SW480 (cell line): ENCODE data around the gene BHLHA9.

Source experiments
- DNase-seq: peaks from one replicate; pipeline ENCODE4 v3.0.0-alpha.2; 2016; ENCODE audit warnings: low spot score

The BHLHA9 gene

DNA sequence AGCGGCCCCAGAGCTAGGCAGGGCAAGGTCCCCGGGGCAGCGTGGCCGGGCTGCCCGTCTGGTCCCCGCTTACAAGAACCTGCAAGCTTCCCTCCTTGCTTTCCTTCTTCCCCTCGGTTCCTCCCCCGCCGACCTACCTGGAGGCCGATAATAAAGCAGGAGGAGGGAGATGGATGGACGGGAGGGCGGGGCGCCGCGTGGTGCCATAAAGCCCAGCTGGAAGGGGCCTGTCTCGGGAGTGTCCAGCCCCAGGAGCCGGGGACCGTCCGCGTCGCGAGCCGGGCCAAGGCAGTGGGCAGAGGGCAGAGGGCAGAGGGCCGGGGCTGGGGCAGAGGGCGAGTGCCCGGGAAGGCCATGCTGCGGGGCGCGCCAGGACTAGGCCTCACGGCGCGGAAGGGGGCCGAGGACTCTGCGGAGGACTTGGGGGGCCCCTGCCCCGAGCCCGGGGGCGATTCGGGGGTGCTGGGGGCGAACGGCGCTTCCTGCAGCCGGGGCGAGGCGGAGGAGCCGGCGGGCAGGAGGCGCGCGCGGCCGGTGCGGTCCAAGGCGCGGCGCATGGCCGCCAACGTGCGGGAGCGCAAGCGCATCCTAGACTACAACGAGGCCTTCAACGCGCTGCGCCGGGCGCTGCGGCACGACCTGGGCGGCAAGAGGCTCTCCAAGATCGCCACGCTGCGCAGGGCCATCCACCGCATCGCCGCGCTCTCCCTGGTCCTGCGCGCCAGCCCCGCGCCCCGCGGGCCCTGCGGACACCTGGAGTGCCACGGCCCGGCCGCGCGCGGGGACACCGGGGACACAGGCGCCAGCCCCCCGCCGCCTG lies at the start of gene BHLHA9:
Gene BHLHA9 (plus strand): TSS at position 235 of the 820 bp plus-strand sequence. CDS start 120 bp downstream, at position 355.
- DNase-seq, result no peak

DNA sequence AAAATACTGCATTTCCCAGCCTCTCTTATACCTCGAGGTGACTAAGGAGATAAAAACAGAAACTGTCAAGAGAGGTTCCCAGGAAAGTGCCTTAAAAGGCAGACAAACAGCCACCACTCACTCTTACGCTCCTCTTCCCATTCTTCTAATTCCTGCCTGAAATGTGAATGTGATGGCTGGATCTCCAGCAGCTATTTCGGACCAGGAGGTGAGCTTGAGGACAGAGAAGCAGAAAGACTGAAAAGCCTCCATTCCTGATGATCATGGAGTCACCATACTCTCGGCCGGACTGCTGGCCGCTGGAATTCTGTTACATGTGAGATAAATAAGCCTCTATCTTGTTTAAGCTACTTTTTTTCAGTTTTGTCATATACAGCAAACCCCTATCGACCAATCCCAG lies 49.0 kb upstream of the BHLHA9 start:
- DNase-seq, result no peak

DNA sequence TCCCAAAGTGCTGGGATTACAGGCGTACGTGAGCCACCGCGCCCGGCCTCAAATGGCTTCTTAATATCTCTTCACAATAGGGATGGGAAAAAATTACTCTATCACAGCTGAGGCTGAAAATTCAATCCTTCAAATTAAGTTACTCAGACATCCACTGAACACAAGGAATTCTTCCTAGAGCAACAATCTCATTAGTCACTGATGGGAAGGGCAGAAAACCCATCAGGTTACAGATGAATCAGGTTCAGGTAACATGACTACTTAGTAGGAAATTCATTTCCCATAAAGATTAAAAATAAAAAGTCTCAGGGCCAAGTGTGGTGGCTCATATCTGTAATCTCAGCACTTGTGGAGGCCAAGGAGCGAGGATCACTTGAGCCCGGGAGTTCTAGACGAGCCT lies 47.9 kb upstream of the BHLHA9 start:
- no peak for DNase-seq

- DNase-seq, result no peak
These were observed 46.6 kb upstream of the BHLHA9 start for GRCh38 chr17:1223662-1224061.

GRCh38 chr17:1224330-1224729 lies 45.9 kb upstream of the BHLHA9 start:
- no peak for DNase-seq

DNA sequence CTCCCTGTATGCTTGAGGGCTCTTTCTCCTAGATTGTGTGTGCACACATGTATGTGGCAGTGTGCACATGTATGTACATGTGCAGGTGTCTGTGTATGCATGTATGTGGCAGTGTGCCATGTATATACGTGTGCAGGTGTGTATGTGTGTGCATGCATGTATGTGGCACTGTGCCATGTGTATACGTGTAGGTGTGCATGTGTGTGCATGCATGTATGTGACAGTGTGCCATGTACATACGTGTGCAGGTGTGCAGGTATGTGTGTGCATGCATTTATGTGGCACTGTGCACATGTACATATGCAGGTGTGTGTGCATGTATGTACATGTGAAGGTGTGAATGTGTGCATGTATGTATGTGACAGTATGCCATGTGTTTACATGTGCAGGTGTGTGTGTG lies 43.9 kb upstream of the BHLHA9 start:
- no peak for DNase-seq

GRCh38 chr17:1227365-1227764 lies 42.9 kb upstream of the BHLHA9 start:
- DNase-seq, result no peak

DNA sequence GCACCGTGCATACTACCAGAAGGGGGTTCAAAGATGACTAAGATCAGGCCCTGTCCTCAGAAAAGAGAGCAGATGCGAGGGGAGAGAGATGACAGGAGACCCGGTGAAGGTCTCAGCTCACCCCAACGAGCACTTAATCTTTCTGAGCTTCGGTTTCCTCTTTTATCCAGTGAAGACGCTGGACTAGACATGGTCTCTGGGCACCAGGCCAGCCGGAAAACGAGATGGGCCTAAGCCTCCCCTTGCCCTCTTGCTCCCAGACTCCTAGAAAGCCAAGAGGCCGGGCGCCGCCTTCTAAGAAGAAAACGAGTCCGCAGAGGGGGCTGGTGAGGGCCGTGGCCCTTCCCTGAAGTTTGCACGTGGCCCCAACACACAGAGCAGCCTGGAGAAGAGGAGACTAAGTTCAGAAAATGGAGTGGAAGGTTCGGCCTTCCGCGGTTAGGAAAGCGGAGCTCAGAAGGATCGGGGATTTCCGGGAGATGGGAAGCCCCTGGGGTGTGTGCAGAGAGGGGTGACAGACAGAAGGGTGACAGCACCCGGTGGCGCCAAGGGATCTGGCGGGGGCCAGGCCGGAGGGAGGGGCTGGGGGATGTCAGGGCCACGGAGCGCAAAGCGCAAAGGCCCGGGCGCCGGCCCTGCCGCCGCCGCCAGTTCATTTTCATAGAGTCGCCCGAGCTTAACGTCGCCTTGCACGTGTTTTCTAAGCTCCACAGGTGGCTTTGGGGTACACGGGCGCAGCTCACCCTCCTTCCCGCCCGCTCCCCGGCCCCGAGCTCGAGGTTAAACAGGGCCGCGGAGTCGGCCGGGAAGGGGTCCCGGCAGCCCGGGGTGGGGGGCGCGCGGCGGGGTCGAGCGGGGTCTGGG lies 42.1 kb upstream of the BHLHA9 start:
- DNase-seq, result no peak

GRCh38 chr17:1228781-1229348 lies 41.4 kb upstream of the BHLHA9 start:
- DNase-seq, result no peak

DNA sequence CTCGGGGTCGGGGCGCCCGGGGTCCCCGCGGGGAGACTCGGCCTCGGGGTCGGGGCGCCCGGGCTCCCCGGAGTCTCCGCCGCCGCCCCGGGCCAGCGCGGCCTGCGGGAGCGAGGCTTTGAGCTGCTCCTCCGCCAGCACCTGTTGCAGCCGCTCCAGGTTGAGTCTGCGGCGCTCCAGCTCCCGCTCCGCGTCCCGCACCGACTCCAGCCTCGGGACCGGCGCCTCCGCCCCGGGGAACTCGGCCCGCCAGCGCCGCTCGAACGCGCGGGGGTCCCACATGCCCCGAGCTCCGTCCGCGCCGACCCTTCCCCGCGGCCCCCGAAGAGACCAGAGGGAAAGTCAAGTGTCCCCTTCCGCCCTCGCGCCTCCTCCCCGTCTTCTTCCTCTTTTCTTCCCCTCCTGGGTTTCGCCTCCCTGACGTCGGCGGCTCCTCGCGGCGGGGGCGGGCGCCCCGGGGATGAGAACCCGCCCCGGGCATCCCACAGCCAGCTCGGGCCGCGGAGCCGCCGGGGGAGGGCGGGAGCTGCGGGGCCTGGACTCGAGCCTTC lies 40.8 kb upstream of the BHLHA9 start:
- DNase-seq, result peak; percentile 32

- DNase-seq, result no peak
These were observed 40.2 kb upstream of the BHLHA9 start for GRCh38 chr17:1229900-1230501.

- DNase-seq, result no peak
These were observed 38.8 kb upstream of the BHLHA9 start for GRCh38 chr17:1231456-1231855.

- DNase-seq, result no peak
These were observed 37.9 kb upstream of the BHLHA9 start for GRCh38 chr17:1232331-1232730.

- no peak for DNase-seq
These were observed 37.5 kb upstream of the BHLHA9 start for GRCh38 chr17:1232786-1233185.

DNA sequence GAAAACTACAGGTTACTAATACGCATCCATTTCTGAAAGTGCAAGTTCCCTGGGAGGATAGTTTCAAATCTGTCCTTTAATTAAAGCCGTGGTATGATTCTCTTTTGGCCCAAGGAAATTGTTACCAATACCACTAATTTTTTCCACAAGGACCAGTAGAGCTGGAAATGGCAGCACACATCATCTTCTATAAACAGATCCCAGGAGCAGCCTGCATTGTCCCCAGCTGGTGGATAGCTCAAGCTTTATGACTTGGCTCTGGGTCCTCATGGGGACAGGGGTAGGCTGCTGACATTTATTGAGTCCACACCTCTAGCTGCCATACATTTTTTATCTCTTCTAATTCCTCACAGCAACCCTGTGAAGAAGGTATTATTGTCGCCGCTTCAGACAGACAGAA lies 35.8 kb upstream of the BHLHA9 start:
- no peak for DNase-seq

GRCh38 chr17:1237471-1237870 lies 32.8 kb upstream of the BHLHA9 start:
- DNase-seq, result no peak

DNA sequence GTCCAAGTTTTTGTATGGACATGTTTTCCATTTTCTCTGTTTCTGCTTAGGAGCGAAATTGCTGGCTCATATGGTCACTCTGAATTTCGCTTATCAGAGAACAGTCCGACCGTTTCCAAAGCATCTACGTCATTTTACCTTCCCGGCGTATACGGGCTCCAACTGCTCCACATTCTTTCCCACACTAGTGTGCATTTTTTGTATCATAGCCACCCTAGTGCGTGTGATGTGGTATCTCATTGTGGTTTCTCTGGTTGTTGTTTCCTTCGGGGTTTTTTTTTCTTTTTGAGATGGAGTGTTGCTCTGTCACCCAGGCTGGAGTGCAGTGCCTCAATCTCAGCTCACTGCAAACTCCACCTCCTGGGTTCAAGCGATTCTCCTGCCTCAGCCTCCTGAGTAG lies 31.0 kb upstream of the BHLHA9 start:
- DNase-seq, result peak; percentile 90

- peak; percentile 69 for DNase-seq
These were observed 29.8 kb upstream of the BHLHA9 start for GRCh38 chr17:1240426-1240825.

- DNase-seq, result no peak
These were observed 28.3 kb upstream of the BHLHA9 start for GRCh38 chr17:1241929-1242328.

DNA sequence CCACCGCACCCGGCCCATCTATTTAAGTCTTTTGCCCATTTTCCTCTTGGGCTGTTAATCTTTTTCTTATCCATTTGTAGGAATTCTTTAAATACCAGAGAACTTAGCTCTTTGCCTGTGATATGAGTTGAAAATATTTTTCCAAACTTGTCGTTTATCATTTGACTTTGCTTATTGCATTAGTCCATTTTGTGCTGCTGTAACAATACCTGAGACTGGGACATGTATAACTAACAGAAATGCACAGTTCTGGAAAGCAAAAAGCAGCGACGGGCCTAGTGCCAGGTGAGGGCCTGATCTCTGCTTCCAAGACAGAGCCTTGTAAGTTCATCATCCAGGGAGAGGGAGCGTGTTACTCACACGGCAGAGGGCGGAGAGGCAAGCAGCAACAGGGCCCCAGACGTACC lies 25.6 kb upstream of the BHLHA9 start:
- DNase-seq, result no peak

DNA sequence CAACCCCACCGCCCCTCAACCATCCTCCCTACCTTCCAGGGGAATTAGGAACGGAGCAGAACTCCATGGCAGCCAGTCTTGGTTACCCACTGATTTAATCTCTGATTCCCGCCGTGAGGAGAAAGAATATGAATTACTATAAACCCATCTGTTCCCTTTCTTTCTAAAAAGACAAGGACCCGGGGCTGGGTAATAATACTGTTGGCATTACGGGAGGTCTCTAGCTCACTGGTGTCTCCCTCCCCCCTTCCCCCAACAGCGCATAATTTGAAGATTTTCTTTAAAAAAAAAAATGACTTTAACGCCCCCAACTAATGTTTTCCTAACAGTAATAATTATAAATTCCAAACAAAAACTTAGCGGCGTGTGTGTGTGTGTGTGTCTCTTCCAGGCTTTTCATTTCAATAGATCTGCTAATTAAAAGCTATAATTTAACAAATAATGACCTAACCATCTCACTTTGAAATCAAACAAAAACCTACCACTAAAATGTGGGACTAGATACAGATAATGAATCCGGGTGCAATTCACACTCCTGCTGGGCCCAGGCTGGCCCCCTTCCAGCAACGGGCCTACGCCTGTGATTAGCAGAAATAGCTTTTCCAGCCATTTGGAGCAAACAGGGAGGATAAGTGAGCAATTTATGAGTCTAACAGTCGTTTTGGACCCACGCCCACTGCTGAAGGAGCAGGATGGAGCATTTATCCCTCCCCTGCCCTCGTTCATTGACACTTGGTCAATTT lies 18.2 kb upstream of the BHLHA9 start:
- no peak for DNase-seq
